Measurements from ENCODE around the gene CATSPERB. TPM values are rescaled to one million over a fixed set of nuclear protein-coding genes. Genes with fewer than 3 reads are reported as not detected.
"Not testable (repeated sequence)": the region's sequence is repeated elsewhere in the genome, so short reads cannot be mapped to it uniquely, and the experiment has no call there.

Gene CATSPERB
- total RNA-seq, 2 donors from 2014 or later: 1.2 to 2.3 TPM

GRCh38 chr14:91536327-91536726 is 195.6 kb downstream of the CATSPERB start:
- intact Hi-C loops (cut with DNase I): no loop called here

GRCh38 chr14:91534059-91534458 is 197.8 kb downstream of the CATSPERB start:
- intact Hi-C loops (cut with DNase I): not testable (repeated sequence)
- 91% methylated on average over 5 of the region's 5 CpGs for WGBS

More at GRCh38 chr14:91536327-91536726, 195.6 kb downstream of the CATSPERB start:
- no peak overlapping the region for H3K27ac ChIP-seq
- TF ChIP-seq CTCF (IDR thresholded peaks at IDR 0.05) (no peak), POLR2A (IDR thresholded peaks at IDR 0.05) (no peak), POLR2AphosphoS5 (IDR thresholded peaks at IDR 0.05) (no peak)
- H3K4me1 ChIP-seq (replicated peaks): no peaks in the 10 kb centered on the region
- WGBS: 98% methylated on average over 3 of the region's 3 CpGs
- H3K36me3 ChIP-seq: no peaks in the 10 kb centered on the region
- H3K9me3 ChIP-seq: no peaks in the 10 kb centered on the region
- no peak overlapping the region for H3K4me3 ChIP-seq
- DNase-seq (ENCODE audit: low spot score): no peak
- no peaks in the 10 kb centered on the region for H3K27me3 ChIP-seq (replicated peaks; ENCODE audit: insufficient read depth)

GRCh38 chr14:91533623-91534022 is 198.3 kb downstream of the CATSPERB start:
- no peak for DNase-seq (ENCODE audit: low spot score)
- no peaks in the 10 kb centered on the region for H3K9me3 ChIP-seq
- intact Hi-C loops (cut with DNase I): no loop called here
- no peaks in the 10 kb centered on the region for H3K36me3 ChIP-seq
- H3K4me1 ChIP-seq (replicated peaks): no peaks in the 10 kb centered on the region
- no peak overlapping the region for H3K4me3 ChIP-seq
- TF ChIP-seq POLR2AphosphoS5 (IDR thresholded peaks at IDR 0.05) (no peak), POLR2A (IDR thresholded peaks at IDR 0.05) (no peak), CTCF (IDR thresholded peaks at IDR 0.05) (no peak)
- 66% methylated on average over 3 of the region's 3 CpGs for WGBS
- no peaks in the 10 kb centered on the region for H3K27me3 ChIP-seq (replicated peaks; ENCODE audit: insufficient read depth)
- no peak overlapping the region for H3K27ac ChIP-seq

More at GRCh38 chr14:91534059-91534458, 197.8 kb downstream of the CATSPERB start:
- H3K27ac ChIP-seq; H3K36me3 ChIP-seq; H3K4me3 ChIP-seq; H3K27me3 ChIP-seq (replicated peaks; ENCODE audit: insufficient read depth); H3K9me3 ChIP-seq; H3K4me1 ChIP-seq (replicated peaks); DNase-seq (ENCODE audit: low spot score): not testable (repeated sequence)

Small RNAs within 50 kb of the gene (small RNA-seq; reads per million reads assigned to genes)
- 0 reads per million in 2 donors for gene AL133373.1
- gene POLR3GP1: 0 reads per million in 2 donors
- gene RF00012: 0 reads per million in 2 donors

Other genes starting within 250 kb of the CATSPERB start
- gene PPP4R3A, start 221.8 kb downstream of the CATSPERB start, total RNA-seq: 10 to 100 TPM; 63.4 to 97.2 TPM
- 10 to 100 TPM; 37.2 to 75.8 TPM for gene TC2N, start 135.4 kb upstream of the CATSPERB start, total RNA-seq
- 100 to 1,000 TPM in 1 of 2 donors, 10 to 100 TPM in 1; 12.5 to 125 TPM for gene FBLN5, start 215.6 kb upstream of the CATSPERB start, total RNA-seq